Measurements from ENCODE around the gene ABCG1.

The ABCG1 gene

GRCh38 chr21:42214921-42215320 lies 4.0 kb upstream of the ABCG1 start:
- DNase-seq = no peak

GRCh38 chr21:42215942-42216725 lies 2.8 kb upstream of the ABCG1 start:
- no peak for DNase-seq

GRCh38 chr21:42216726-42217572 lies 2.0 kb upstream of the ABCG1 start:
- no peak for DNase-seq

DNA sequence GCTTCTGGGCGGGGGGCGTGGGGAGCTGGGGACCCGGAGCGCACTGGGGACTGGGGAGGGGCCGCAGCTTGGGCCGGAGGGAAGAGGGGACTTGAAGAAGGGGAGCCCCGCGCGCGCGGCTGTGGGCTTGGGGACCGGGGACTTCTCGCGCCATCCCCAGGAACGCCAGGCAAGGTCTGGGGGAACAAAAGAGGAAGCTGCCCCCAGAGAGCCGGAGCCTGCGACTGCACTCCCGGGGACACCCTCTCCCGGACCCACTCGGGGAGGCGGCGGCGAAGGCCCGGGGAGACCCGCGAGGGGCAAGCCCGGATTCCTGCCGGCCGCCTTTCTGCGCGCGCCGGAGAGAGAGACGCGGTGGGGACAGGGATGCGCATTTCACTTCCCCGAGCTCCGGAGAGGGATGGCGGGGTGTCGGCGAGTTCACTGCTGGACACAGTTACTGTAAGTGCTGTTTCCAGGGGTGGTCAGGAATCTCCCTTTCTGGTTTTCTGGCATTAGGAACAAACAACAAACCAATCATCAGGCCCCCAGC lies 732 bp downstream of the ABCG1 start:
- DNase-seq = peak; percentile 36 to 37

GRCh38 chr21:42220138-42220701 lies 1.3 kb downstream of the ABCG1 start:
- DNase-seq = peak; percentile 83 to 91

DNA sequence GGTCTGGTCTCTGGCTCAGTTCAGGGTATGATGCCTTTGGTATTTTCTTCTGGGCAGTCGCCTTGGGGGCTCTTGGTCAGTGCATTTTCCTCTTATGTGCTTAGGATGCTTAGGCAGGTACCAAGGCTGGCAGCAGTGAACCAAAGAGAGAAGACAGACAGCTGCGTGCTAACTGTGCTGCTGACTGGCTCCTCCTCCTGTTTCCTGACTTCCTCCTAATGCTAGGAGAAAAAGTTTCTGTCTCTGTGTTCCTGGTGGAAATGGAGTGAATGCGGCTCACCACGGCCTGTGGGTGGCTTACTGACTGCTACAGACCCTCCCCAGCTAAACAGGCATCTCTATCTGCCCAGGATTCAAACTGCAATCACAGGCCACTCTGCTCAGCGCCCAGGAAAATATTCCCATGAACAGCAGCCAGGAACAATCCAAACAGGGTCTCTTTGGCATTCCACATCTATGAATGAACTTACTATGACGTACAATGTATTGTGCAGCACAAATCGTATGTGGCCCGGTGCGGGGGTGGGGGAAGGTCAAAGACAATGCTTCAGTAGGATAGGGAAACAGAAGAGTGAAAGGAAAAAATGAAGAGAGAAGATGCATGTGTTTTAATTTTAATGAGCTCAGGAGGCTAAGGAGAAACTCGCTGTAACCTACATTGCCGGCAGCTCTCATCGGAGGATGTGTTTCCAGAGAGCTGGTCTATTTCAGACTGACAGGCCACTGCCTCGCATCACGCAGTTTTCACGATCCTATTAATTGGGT lies 2.8 kb downstream of the ABCG1 start:
- peak; percentile 35 to 55 for DNase-seq

GRCh38 chr21:42222386-42222785 lies 3.4 kb downstream of the ABCG1 start:
- no peak for DNase-seq

DNA sequence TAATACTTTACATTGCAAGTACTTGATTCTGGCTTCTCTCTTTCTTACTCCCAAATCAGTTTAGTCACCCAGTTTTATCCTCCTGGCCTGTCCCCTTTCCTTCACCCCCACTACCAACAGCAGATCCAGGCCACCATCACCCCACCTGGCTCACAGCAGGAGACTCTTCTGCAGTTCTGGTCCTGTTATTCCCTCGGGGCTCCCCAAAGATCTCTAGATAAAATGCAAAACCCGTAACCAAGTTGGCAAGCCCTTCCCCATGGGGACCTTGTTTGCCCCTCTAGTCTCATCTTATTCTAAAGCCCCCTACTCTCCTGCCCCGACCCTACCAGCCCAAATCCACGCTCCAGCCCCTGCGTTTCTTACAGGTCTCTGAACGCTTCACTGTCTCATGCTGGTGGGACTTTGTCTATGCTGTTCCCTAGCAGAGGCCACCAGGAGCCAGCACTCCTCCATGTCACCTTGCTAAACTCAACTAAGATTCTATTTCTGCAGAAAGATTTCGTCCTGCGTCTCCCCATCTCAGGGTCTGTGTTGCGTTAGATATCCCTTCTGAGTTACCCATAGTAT lies 4.0 kb downstream of the ABCG1 start:
- DNase-seq = no peak

DNA sequence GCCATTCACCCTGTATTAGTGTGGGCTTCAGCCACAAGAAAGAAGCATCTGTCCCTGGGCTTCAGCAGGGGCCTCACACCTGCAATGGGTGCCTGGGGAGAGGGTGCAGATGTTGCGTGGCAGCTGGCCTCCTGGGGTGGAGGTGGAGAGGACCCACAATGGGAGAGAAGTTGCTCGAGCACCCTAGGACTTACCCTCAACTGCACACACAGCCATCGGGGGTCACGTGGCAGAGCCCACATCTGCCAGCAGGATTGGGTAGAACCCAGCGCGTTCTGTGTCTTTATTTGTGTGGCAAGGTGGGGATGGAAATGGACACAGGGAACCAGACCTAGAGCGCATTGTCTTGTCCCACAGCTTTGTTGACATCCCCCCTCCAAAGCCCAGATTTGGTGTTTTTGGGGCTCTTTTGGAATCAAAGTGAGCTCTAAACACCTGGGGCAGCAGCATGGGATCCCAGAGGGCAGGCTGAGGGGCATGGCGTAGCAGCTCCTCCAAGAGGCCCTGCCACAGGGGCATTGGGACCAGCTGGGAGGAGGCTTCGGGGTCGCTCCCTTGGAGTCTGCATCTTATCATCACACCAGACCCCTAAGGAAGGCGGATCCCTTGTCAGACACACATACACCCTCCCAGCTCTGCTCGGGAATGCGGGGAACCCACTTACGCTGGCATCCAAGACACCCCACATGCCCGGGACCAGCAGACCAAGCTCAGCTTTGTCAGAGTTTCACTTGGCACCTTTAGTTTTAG lies 5.1 kb downstream of the ABCG1 start:
- no peak for DNase-seq

DNA sequence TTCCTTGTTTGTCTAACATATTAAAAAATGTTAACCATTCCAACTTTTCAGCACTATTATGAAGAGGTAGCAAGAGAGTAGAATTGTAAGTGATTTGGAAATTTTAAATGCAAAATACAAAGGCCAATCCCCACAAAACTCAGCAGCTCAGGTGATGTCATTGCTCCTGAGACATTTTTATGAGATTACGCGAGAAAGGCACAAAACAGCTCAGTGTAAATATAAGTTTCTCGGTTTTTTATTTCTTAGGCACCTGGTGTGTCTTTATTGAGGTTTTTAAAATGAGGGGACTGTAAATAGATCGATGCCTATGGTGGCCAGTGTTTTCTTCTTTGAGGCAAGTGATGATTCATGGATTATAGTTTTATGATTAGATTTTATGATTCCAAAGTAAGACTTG lies 6.1 kb downstream of the ABCG1 start:
- no peak for DNase-seq

DNA sequence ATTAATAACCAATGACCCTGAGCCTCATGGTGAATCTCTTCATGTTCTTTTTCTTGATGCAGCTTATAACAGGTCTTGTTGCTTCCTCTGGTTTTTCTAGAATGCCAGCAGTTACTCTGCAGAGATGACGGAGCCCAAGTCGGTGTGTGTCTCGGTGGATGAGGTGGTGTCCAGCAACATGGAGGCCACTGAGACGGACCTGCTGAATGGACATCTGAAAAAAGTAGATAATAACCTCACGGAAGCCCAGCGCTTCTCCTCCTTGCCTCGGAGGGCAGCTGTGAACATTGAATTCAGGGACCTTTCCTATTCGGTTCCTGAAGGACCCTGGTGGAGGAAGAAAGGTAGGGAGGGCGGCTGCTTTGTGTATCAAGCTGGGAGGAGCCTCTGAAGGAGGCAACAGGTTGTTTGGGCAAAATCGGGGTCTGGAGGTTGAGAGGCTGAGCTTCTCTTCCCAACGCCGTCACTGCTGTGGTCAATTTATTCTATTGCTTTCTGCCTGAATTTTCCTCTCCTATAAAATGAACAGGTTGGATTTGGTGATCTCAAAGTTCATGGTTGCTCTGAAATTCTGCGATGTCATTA lies 6.7 kb downstream of the ABCG1 start:
- DNase-seq = no peak

DNA sequence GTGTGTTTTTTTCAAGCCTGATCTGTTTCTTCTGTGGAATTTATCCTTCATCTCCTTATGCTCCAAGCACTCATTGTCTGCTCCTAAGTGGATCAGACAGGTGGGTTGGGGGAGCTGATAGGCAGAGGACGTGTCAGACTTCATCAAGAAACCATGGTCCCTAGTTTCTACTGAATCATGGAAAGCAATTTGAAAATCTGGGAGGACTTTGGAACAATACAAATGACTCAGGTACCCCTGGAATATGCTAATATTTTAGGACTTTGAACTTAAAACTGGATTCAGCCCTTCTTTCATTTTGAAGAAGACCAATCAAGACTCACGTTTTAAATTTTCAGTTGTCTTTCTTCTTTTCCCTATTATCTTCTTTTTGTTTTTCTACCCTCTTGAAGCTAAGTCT lies 7.7 kb downstream of the ABCG1 start:
- no peak for DNase-seq

DNA sequence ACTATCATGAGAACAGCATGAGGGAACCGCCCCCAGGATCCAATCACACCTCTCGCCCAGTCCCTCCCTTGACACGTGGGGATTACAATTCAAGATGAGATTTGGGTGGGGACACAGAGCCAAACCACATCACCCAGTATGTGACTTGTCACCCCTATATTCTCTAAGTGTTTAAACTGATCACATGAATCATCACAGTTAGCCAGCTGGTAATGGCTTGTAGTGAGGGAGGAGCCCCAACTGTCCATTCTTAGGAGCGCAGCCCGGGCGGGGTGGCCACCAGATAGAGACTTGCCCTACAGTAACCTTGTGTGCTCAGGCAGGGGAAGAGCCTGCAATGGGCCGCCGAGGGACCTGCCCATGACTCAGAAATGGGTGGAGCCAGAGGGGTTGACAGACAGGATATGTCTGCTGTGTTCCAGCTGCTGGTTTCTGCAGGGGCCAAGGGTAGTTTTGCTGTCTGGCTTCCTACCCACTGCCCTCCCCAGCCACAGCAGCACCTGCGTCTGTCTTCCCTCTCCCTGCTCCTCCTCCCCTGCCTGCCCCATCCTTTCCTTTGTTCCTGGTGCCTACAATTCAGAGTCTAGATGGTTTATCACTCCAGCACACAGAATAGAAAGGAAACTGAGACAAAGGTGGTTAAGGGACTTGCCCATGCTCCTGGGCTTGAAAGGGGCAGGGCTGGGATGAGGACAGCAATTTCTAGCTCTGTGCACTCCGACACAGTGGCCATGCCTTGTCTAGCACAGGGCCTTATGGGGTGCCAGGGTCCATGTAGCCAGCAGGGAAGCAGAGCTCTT lies 9.2 kb downstream of the ABCG1 start:
- peak; percentile 95 to 99 for DNase-seq

DNA sequence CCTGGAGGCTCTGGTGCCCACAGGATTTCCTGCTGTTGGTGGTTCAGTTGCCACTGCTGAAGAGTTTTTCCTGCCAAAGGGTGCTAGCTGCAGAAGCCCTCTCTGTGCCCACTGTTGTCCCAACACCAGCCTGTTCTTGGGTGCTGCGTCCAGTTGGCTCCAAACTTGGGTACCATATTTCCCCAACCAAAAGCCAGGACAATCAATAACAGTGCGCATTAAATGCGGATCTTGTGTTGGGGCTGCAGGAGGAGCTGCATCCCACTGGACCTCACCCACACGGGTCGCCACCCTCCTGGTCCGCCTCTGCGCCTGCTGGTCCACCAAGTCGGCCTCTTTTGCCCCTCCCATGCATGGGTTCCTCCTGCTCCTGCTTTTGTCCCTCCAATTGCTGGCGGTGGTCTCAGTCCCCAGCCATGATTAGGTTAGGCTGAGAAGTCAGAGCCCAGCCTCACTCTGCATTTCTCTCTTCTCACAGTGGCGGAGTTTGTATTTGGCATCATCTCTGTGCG lies 9.8 kb downstream of the ABCG1 start:
- no peak for DNase-seq

DNA sequence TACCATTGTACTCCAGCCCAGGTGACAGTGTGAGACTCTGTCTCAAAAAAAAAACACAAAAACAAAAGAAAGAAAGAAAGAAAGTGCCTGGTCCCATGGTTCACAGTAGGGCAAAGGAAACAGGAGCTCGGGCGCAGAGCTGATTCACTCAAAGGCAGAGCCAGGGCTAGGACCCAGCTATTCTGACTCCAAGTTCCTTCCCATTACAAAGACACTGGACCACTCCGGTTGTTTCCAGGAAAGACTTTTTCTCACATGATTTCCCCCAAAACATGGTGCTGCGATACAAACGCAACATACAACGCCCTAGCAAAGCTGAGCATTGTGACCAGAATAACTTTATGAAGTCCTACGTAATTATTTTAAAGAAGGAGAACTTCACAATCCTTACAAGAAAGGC lies 10.7 kb downstream of the ABCG1 start:
- DNase-seq = no peak

GRCh38 chr21:42230178-42230577 lies 11.2 kb downstream of the ABCG1 start:
- no peak for DNase-seq

- DNase-seq = no peak
These were observed 11.7 kb downstream of the ABCG1 start for GRCh38 chr21:42230636-42231035.

- DNase-seq = no peak
These were observed 12.8 kb downstream of the ABCG1 start for GRCh38 chr21:42231756-42232155.

DNA sequence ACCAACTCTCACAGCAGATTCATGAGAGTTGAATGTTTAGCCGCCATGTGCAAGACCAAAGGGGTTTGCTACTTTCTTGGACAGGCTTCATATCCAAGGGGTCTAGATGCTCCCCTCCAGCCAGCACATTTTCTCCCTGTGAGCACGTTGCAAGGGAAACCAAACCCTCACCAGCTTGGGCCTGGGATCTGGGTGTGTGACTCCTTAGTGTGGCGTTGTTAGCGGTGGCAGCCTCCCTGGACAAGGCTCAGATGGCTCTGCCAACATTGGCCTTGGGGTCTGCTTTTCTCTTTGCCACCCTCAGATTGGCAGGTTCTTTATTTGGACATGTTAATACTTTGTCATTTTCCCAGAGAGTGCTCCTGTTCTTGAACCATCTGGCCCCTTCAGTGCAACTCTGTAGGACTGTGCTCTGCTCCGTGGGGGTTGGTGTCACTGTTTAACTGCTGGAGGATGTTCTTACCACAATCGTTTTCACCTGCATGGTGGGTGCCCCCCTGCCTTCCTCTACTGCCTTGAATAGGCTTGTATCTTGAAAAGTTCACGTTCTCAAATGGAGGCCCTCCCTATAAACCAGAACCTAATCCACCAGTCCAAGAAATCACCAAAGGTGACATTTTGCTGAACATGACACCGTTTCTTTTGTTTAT lies 13.4 kb downstream of the ABCG1 start:
- DNase-seq = no peak
